Suppressor macrophage treated with lipopolysaccharide for 1 hour (primary cell): Measurements from ENCODE around the gene OGFOD3.
A peak's percentile ranks its signal among the peaks of the same experiment; 100 is the strongest.
"Not testable (repeated sequence)": the region's sequence is repeated elsewhere in the genome, so short reads cannot be mapped to it uniquely, and the experiment has no call there.

ENCODE experiments used
- DNase-seq, 3 donors: peaks; one replicate each; pipeline ENCODE4 v3.0.0-alpha.2; 2020 to 2022

OGFOD3 gene

DNA sequence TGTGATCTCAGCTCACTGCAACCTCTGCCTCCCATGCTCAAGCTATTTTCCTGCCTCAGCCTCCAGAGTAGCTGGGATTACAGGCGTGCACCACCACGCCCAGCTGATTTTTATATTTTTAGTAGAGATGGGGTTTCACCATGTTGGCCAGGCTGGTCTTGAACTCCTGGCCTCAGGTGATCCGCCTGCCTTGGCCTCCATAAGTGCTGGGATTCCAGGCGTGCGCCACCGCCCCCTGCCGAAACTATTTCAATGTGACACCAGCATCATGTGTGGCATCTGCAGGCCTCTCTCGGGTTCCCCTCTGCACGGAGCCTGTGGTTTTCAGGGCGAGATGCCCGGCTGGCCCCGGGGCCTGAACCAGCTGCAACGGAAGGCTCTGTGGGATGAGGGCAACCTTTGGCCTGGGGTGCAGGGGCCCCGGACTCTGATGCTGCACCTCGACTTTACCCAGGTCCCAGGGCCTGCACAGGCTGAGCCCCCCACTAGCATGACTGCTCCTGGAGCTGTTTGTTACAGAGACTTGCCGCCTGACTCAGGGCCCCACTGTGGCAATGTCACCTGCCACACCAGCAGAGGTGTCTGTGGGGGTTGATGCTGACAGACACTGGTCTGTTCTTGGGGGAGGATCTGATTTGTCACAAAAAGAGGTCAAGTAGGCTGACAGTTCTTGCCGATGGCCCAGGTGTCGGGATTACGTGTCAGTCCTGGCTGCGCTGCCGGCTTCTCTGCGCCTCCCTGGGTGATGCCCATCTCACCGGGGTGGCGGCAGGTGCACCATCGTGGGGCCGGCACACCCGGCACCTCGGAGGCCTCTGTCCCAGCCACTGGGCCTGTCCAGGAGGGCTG lies 68.0 kb downstream of the OGFOD3 start:
- peak; percentile 37 to 61 (median 52) for DNase-seq

DNA sequence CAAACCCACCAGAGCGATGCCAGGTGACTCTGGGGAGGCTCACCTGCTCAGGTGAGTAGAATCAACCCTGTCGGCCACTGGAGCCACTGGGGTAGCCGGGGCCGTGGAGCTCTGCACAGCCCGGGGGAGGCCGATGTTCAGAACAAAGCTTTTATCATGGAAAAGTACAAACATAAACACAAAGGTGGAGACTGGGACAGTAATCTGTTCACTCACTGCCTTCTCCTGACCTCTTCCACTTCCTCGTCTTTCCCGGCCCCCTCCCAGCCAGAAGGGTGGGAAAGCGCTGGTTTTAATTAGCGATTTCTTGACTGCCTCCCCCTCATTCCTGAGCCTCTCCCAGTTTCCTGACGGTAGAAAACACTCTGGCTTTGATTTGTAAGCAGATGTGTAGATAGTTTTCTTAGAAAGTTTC lies 69.1 kb downstream of the OGFOD3 start:
- DNase-seq, result no peak

DNA sequence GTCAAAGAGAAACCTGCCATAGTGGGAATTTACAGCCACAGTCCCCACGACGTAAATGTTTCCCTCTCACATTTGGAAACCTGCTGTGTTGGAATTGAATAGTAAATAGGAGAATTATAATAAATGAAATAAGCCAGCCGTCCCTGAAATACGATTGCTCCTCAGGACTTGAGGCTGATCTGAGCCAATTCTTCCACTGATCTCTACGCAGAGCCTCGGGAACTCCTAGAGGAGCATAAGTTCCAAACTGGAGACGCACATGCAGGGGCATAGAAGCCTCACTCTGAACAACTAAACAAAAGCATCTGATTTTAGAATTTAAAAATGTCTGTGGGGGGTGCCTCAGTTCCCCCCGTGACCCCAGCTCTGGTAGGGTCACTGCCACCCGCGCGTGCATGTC lies 69.5 kb downstream of the OGFOD3 start:
- DNase-seq, result no peak

DNA sequence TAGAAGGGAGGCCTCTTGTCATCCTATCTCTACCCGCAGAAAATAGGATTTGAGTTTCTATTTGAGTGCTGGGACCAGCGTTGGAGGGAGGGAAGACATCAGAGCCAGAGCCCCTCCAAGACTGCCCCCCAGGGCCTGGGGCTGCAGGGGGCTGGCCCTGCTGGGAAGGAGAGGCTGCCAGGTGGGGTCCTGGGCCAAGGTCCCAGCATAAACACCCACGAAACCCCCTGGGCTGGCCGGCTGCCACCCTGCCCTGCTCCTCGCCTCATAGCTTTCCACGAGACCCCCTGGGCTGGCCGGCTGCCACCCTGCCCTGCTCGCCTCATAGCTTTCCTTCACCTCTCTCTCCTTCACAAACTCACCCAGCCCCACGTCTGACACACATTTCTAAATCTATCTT lies 70.0 kb downstream of the OGFOD3 start:
- no peak for DNase-seq

DNA sequence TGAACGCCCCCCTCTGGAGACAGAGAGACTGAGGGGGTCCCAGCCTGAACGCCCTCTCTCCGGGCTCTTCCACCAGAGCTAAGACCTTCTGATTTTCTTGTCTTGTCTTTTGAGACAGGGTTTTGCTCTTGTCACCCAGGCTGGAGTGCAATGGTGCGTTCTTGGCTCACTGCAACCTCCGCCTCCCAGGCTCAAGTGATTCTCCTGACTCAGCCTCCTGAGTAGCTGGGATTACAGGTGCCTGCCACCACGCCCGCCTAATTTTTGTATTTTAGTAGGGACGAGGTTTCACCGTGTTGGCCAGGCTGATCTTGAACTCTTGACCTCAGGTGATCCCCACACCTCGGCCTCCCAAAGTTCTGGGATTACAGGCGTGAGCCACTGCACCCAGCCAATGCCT lies 70.4 kb downstream of the OGFOD3 start:
- DNase-seq, result not testable (repeated sequence)

DNA sequence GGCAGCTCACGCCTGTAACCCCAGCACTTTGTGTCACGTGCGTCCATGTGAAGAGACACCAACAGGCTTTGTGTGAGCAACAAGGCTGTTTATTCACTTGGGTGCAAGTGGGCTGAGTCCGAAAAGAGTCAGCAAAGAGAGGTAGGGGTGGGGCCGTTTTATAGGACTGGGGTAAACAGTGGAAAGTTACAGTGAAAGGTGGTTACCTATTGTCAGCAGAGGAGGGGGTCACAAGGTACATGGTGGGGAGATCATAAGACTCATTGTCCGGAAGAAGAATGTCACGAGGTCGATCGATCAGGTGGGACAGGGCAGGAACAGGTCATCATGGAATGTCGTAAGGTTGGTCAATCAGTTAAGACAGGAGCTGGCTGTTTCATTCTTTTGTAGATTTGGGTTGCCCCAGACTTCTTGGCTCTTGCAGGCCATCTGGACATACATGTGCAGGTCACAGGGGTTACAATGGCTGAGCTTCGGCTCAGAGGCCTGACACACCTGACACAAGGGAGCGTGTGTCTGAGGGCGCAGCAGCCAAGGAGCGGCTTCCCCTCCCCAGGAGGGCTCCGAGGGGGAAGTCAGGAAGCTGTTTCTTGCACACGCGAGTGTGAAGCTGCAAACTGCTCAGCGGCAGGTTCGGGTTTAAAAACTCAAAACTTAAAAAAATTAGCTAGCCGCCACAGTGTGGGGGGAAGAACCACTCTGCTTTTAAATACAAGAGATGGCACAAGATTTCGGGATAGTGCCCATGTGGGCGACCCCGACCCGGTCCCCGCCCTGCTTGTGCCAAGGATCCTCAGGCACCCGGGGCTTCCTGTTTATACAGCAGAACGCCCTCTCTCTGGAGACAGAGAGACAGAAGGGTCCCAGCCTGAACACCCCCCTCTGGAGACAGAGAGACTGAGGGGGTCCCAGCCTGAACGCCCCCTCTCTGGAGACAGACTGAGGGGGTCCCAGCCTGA lies 71.8 kb downstream of the OGFOD3 start:
- DNase-seq, result peak in 2 of 3 donors; percentile 24 to 38

- no peak for DNase-seq
Observed at GRCh38 chr17:82345151-82345976, 73.0 kb downstream of the OGFOD3 start.

GRCh38 chr17:82344175-82344907 lies 74.0 kb downstream of the OGFOD3 start:
- DNase-seq, result no peak

- no peak for DNase-seq
Observed at GRCh38 chr17:82343560-82343959, 74.8 kb downstream of the OGFOD3 start.

DNA sequence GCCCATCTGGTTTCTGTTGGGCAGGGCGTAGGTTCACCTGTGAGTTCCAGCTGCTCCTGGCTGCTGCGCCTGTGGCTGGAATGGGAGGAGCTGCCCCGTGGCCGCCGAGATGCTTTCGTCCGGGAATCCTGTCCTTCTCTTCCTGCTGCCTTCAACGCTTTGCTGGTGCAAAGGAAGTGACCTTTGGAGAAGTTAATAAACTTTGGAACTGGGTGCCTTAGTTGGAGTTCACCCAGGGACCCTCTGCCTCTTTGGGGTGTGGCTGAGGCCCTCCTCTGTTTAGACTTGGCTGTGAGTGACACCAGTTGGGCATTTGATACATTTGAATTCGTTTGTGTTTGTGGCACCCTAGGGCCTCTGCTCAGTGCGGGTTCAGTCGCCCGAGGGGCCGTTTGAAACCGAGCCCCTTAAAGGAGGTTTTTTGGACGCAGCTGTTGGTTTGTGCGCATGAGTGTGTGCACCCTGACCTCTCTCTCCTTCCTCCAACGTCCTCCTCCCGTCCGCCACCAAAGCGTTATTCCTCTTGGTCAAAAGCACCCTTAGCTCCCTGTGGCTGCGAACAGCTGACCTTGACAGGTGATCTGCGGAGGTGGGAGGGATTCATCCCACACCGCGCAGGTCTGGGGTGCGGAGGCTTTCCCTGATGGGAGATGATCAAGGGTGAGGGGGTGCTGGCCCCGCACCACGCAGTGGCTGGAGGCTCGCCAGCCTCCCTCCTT lies 75.9 kb downstream of the OGFOD3 start:
- DNase-seq, result no peak

GRCh38 chr17:82339634-82340580 lies 78.5 kb downstream of the OGFOD3 start:
- no peak for DNase-seq
